ENCODE data around the gene TGFBR3L. TPM values are rescaled to one million over a fixed set of nuclear protein-coding genes. Genes with fewer than 3 reads are reported as not detected.

TGFBR3L gene
- total RNA-seq, 1 experiment from 2014 or later = 12.5 TPM

- intact Hi-C loops (cut with micrococcal nuclease; ENCODE audit: unreplicated experiment) (no loop called here), in situ Hi-C loops (cut with HindIII; ENCODE audit: low pct_unique_long_range_greater_than_20kb, low sequenced_read_pairs) (no loop called here)
- ATAC-seq = no peak
- no peaks in the 10 kb centered on the region for H3K9me3 ChIP-seq (ENCODE audit: control insufficient read depth, insufficient read depth, low read depth, low read length)
- peak overlapping the region; percentile 42 to 61 for H3K4me3 ChIP-seq (ENCODE audit: low read depth in 2 of 2, low read length in 2 of 2)
- ChIA-PET CTCF (no interaction called here), POLR2A (no interaction called here)
- no peak for TF ChIP-seq CTCF (IDR thresholded peaks at IDR 0.05)
- TF ChIP-seq SIN3A (IDR thresholded peaks at IDR 0.05; ENCODE audit: borderline replicate concordance, insufficient read depth, low read depth, low read length) = no peak
- no peak for TF ChIP-seq POLR2AphosphoS5 (IDR thresholded peaks at IDR 0.05; ENCODE audit: low read depth, low read length)
- no peak for TF ChIP-seq TCF7L2 (IDR thresholded peaks at IDR 0.05; ENCODE audit: low read depth, low read length)
- no peak for TF ChIP-seq REST (IDR thresholded peaks at IDR 0.05; ENCODE audit: insufficient read depth in 1 of 2, low read depth in 2 of 2, low read length in 1 of 2)
- no peaks in the 10 kb centered on the region; the same call in 1 of the 2 replicates for H3K36me3 ChIP-seq (ENCODE audit: control insufficient read depth, insufficient read depth, low read length)
- no peaks in the 10 kb centered on the region for H3K27me3 ChIP-seq (ENCODE audit: control insufficient read depth, insufficient read depth, low read length)
- H3K27ac ChIP-seq (ENCODE audit: low read length) = peak overlapping the region; percentile 48; the same call in 1 of the 2 replicates
- peaks cover 10% of the 10 kb centered on the region for H3K4me1 ChIP-seq (ENCODE audit: control insufficient read depth, insufficient read depth, low read length)
- no TSS peak for BruUV-seq (replicated peaks)
- DNase-seq (ENCODE audit: low read depth, low spot score) = no peak
Measured at GRCh38 chr19:7915250-7916102, 846 bp downstream of the TGFBR3L start.

- POLR2A ChIA-PET = interaction anchor here (1.3 kb wide), 1 partner anchor 27 kb away, joined by 4 read pairs; the partner anchor contains the start of gene TIMM44
- Histone ChIP-seq H3K4me1 (ENCODE audit: control insufficient read depth, insufficient read depth, low read length) (peaks cover 10% of the 10 kb centered on the region), H3K27me3 (ENCODE audit: control insufficient read depth, insufficient read depth, low read length) (no peaks in the 10 kb centered on the region), H3K27ac (ENCODE audit: low read length) (peak overlapping the region; percentile 48; the same call in 1 of the 2 replicates), H3K9me3 (ENCODE audit: control insufficient read depth, insufficient read depth, low read depth, low read length) (no peaks in the 10 kb centered on the region), H3K4me3 (ENCODE audit: low read depth in 2 of 2, low read length in 2 of 2) (peak overlapping the region; percentile 61 to 62), H3K36me3 (ENCODE audit: control insufficient read depth, insufficient read depth, low read length) (no peaks in the 10 kb centered on the region; the same call in 1 of the 2 replicates)
- DNase-seq (ENCODE audit: low read depth, low spot score) (no peak), ATAC-seq (peak; percentile 13; the same call in 1 of the 2 replicates)
- CTCF ChIA-PET = no interaction called here
- in situ Hi-C loops (cut with HindIII; ENCODE audit: low pct_unique_long_range_greater_than_20kb, low sequenced_read_pairs) (no loop called here), intact Hi-C loops (cut with micrococcal nuclease; ENCODE audit: unreplicated experiment) (no loop called here)
- TF ChIP-seq SIN3A (IDR thresholded peaks at IDR 0.05; ENCODE audit: borderline replicate concordance, insufficient read depth, low read depth, low read length) = 0 out of 2 replicates have a peak, but pooled peaks have one; percentile 32
- TF ChIP-seq CTCF (IDR thresholded peaks at IDR 0.05) = peak; percentile 30
- TF ChIP-seq POLR2AphosphoS5 (IDR thresholded peaks at IDR 0.05; ENCODE audit: low read depth, low read length) = no peak
- TF ChIP-seq TCF7L2 (IDR thresholded peaks at IDR 0.05; ENCODE audit: low read depth, low read length) = no peak
- BruUV-seq (replicated peaks) = no TSS peak
Measured at GRCh38 chr19:7916103-7916954, 1.7 kb downstream of the TGFBR3L start.

Data from Panc1 (cell line).